H1 (cell line): ENCODE data around the gene PROK1. TPM values are rescaled to one million over a fixed set of nuclear protein-coding genes. Genes with fewer than 3 reads are reported as not detected.

Experiments used
- ASH2L ChIP-seq: fragments of 200-600, 300-600 bp; sonication (generic); IDR thresholded peaks from one replicate; pipeline ENCODE4 v1.7.1; 2017; ENCODE audit warnings: low read length
- BACH1 ChIP-seq: IDR thresholded peaks from 2 replicates; pipeline ENCODE4 v1.6.1; 2012; ENCODE audit warnings: low read length, improper control_type of control experiment
- BCL11A ChIP-seq, 2 experiments: IDR thresholded peaks; one replicate each; pipeline ENCODE4 v1.6.1; 2011; ENCODE audit warnings: low read depth in 2 of 2, low read length in 2 of 2, mild to moderate bottlenecking in 2 of 2
- BRCA1 ChIP-seq: IDR thresholded peaks from 2 replicates; pipeline ENCODE4 v1.6.1; 2012; ENCODE audit warnings: low read depth, low read length, improper control_type of control experiment
- CBX8 ChIP-seq: fragments of 300-800, 300-1000 bp; sonication (generic); IDR thresholded peaks from 2 replicates; pipeline ENCODE4 v1.7.1; 2016; ENCODE audit warnings: low read depth, low read length, borderline replicate concordance
- CHD2 ChIP-seq: IDR thresholded peaks from 2 replicates; pipeline ENCODE4 v1.6.1; 2012; ENCODE audit warnings: low read length, improper control_type of control experiment
- CREB1 ChIP-seq: IDR thresholded peaks from 2 replicates; pipeline ENCODE4 v1.6.1; 2012; ENCODE audit warnings: inconsistent platforms
- CTBP2 ChIP-seq: IDR thresholded peaks from 2 replicates; pipeline ENCODE4 v1.7.0; 2011; ENCODE audit warnings: borderline replicate concordance, mild to moderate bottlenecking, moderate library complexity, mixed read lengths, low read length; ENCODE audit not compliant: insufficient read depth, insufficient read length
- HDAC2 ChIP-seq, 2 experiments: fragments of 300-600 bp in 1 of 2; sonication (generic) in 1 of 2; IDR thresholded peaks; 2 replicates each; pipeline ENCODE4 v1.6.1; 2011 to 2012; ENCODE audit warnings: low read depth in 2 of 2, low read length in 2 of 2, mild to moderate bottlenecking in 2 of 2, moderate library complexity in 2 of 2, borderline replicate concordance in 1 of 2, inconsistent platforms in 1 of 2
- KDM4A ChIP-seq: IDR thresholded peaks from one replicate; pipeline ENCODE4 v1.7.1; 2012; ENCODE audit warnings: low read depth, mild to moderate bottlenecking, moderate library complexity, low read length, inconsistent platforms; ENCODE audit not compliant: severe bottlenecking
- RAD21 ChIP-seq, 2 experiments: IDR thresholded peaks in 1 of 2; conservative IDR thresholded peaks in 1 of 2; 2 replicates each; pipeline ENCODE4 v1.6.1; 2011; ENCODE audit warnings: low read depth in 2 of 2, low read length in 2 of 2, improper control_type of control experiment in 1 of 2, inconsistent platforms in 1 of 2, mild to moderate bottlenecking in 1 of 2, moderate library complexity in 1 of 2
- SIX5 ChIP-seq: IDR thresholded peaks from 2 replicates; pipeline ENCODE4 v1.6.1; 2011; ENCODE audit warnings: mild to moderate bottlenecking, low read depth, low read length
- SP2 ChIP-seq: IDR thresholded peaks from 2 replicates; pipeline ENCODE4 v1.6.1; 2012; ENCODE audit warnings: mild to moderate bottlenecking, low read length, inconsistent platforms
- SRF ChIP-seq: IDR thresholded peaks from 2 replicates; pipeline ENCODE4 v1.6.1; 2011; ENCODE audit warnings: mild to moderate bottlenecking, low read depth, low read length, moderate library complexity
- YY1 ChIP-seq: IDR thresholded peaks from 2 replicates; pipeline ENCODE4 v1.6.1; 2011; ENCODE audit warnings: low read depth, mild to moderate bottlenecking, low read length
- polyA plus RNA-seq, 7 experiments: library from polyadenylated mRNA; depleted of rRNA in 3 of 7; stranded (reverse) in 5 of 7; unstranded in 2 of 7; fragments of >200 nt in 5 of 7; fragments of 200-250 nt in 2 of 7; gene quantifications; 1 replicate in 5 of 7; 2 replicates in 1 of 7; 4 replicates in 1 of 7; pipeline versions ENCODE4 v1.2.1 to v1.2.3, GENCODE V29; 2011 to 2013; ENCODE audit warnings: missing spikeins in 2 of 7, mixed read lengths in 2 of 7
- total RNA-seq: library from RNA; stranded (reverse); fragmentation: NEBNext Ultra II Directional; extraction: Animal tissue kit (Norgen Biotek cat#: 25700); gene quantifications from 2 replicates; pipeline ENCODE4 v1.2.1, GENCODE V29; 2021
- TF ChIP-seq, protein P1 (sequence below): IDR thresholded peaks from 2 replicates; pipeline ENCODE4 v1.6.1; 2011; ENCODE audit warnings: low read depth, mild to moderate bottlenecking, low read length; ENCODE audit not compliant: insufficient read depth
- TF ChIP-seq, protein P2 (sequence below), 3 experiments: IDR thresholded peaks; 1 replicate in 2 of 3; 2 replicates in 1 of 3; pipeline versions ENCODE4 v1.5.1 to v1.6.1; 2011; ENCODE audit warnings: low read length in 3 of 3, mild to moderate bottlenecking in 3 of 3, inconsistent platforms in 2 of 3, low read depth in 1 of 3, moderate library complexity in 1 of 3; ENCODE audit not compliant: insufficient read depth in 1 of 3; ENCODE audit errors: control extremely low read depth in 1 of 3
- TF ChIP-seq, protein P3 (sequence below): IDR thresholded peaks from 2 replicates; pipeline ENCODE4 v1.6.1; 2011; ENCODE audit warnings: low read length, improper control_type of control experiment

The PROK1 gene
- total and polyA plus RNA-seq, 2 of the 8 experiments (the other 6 are each of a cell fraction or from before 2014, with no cell fraction given), result 0.12 TPM; not detected in 1

DNA sequence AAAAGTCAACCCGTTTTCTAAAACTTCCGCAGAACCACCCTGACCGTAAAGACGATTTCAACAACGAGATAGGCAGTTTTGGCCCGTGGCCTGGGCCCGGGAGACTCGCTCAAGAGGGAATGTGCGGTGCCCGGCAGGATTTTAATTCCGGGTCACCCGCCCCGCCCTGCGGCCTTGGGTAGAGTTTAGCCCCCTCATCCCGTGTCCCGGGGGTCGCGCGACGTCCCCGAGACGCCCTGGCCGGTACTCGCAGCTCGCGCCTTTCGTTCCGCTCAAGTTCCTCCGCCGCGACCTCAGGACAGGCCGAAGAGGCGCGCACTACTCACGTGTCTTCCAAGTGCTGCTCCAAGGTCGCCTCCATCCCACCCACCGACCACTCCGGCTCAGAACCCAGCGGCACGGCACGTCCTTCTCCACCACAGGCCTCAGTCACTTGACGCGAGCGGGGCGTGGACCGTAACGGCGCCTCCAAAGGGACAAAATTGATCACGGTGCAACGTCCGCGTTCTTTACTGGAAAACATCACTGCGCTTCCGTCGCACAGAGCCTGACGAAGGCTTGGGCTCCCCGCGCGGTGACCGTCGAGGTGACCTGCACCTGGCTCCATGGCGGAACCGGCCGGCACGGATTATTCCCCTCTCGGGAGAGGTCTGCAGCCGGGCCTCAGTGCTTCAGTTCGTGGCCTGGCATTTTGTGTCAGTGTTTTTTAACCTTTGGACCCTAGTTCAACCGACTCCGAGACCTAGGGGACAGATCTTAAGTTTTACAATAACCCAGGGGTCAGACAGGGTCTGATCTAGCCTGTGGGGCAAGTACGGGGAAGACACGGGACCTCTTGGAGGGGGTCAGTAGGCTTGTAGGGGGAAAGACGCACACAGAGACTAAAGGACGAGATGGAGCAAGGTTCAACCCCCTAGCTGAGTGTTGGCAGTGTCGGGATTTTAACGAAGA is 43.4 kb upstream of the PROK1 start, which contains the start of gene LAMTOR5 (continued):
- TF ChIP-seq KDM4A, result peak; percentile 99
- peak in 1 of 2 experiments; percentile 93; a peak in 1 of 4 replicates for TF ChIP-seq HDAC2 (IDR thresholded peaks at IDR 0.05; ENCODE audit: borderline replicate concordance in 1 of 2, low read depth in 2 of 2, low read length in 2 of 2)
- TF ChIP-seq BCL11A (IDR thresholded peaks at IDR 0.05; ENCODE audit: low read depth in 2 of 2, low read length in 2 of 2), result no peak
- TF ChIP-seq BRCA1, result no peak
- peak; percentile 29; the same call in 1 of the 2 replicates for TF ChIP-seq CHD2
- TF ChIP-seq, protein P1, sequence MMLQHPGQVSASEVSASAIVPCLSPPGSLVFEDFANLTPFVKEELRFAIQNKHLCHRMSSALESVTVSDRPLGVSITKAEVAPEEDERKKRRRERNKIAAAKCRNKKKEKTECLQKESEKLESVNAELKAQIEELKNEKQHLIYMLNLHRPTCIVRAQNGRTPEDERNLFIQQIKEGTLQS, result peak; percentile 84; the same call in 1 of the 2 replicates
- TF ChIP-seq SRF, result peak; percentile 47; the same call in 1 of the 2 replicates
- TF ChIP-seq, protein P2, sequence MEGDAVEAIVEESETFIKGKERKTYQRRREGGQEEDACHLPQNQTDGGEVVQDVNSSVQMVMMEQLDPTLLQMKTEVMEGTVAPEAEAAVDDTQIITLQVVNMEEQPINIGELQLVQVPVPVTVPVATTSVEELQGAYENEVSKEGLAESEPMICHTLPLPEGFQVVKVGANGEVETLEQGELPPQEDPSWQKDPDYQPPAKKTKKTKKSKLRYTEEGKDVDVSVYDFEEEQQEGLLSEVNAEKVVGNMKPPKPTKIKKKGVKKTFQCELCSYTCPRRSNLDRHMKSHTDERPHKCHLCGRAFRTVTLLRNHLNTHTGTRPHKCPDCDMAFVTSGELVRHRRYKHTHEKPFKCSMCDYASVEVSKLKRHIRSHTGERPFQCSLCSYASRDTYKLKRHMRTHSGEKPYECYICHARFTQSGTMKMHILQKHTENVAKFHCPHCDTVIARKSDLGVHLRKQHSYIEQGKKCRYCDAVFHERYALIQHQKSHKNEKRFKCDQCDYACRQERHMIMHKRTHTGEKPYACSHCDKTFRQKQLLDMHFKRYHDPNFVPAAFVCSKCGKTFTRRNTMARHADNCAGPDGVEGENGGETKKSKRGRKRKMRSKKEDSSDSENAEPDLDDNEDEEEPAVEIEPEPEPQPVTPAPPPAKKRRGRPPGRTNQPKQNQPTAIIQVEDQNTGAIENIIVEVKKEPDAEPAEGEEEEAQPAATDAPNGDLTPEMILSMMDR (IDR thresholded peaks at IDR 0.05; ENCODE audit: control extremely low read depth in 1 of 3, insufficient read depth in 1 of 3, low read depth in 1 of 3, low read length in 3 of 3), result no peak
- TF ChIP-seq ASH2L, result peak; percentile 81
- TF ChIP-seq CBX8, result no peak
- TF ChIP-seq SIX5, result no peak
- TF ChIP-seq YY1, result peak; percentile 88
- TF ChIP-seq, protein P3, sequence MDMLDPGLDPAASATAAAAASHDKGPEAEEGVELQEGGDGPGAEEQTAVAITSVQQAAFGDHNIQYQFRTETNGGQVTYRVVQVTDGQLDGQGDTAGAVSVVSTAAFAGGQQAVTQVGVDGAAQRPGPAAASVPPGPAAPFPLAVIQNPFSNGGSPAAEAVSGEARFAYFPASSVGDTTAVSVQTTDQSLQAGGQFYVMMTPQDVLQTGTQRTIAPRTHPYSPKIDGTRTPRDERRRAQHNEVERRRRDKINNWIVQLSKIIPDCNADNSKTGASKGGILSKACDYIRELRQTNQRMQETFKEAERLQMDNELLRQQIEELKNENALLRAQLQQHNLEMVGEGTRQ, result no peak
- peak; percentile 98 for TF ChIP-seq CREB1
- TF ChIP-seq SP2, result no peak
- peak; percentile 28; the same call in 1 of the 2 replicates for TF ChIP-seq BACH1
- TF ChIP-seq CTBP2, result no peak
- 0 out of 4 replicates have a peak, but pooled peaks of 1 of the 2 experiments have one; percentile 0 for TF ChIP-seq RAD21 (IDR thresholded peaks at IDR 0.05 in 1 of 2, conservative IDR thresholded peaks at IDR 0.05 in 1 of 2; ENCODE audit: low read depth in 2 of 2, low read length in 2 of 2)
